GM18873 (cell line): Measurements from ENCODE around the gene RD3L.
"Not testable (repeated sequence)": the region's sequence is repeated elsewhere in the genome, so short reads cannot be mapped to it uniquely, and the experiment has no call there.

Experiments used
- ATAC-seq: cut with Tn5 transposase; IDR thresholded peaks from one replicate; pipeline ENCODE4 v1.9.1; 2021; ENCODE audit warnings: mild to moderate bottlenecking, moderate library complexity, moderate number of reproducible peaks; ENCODE audit not compliant: unreplicated experiment, low FRiP score

Gene RD3L

DNA sequence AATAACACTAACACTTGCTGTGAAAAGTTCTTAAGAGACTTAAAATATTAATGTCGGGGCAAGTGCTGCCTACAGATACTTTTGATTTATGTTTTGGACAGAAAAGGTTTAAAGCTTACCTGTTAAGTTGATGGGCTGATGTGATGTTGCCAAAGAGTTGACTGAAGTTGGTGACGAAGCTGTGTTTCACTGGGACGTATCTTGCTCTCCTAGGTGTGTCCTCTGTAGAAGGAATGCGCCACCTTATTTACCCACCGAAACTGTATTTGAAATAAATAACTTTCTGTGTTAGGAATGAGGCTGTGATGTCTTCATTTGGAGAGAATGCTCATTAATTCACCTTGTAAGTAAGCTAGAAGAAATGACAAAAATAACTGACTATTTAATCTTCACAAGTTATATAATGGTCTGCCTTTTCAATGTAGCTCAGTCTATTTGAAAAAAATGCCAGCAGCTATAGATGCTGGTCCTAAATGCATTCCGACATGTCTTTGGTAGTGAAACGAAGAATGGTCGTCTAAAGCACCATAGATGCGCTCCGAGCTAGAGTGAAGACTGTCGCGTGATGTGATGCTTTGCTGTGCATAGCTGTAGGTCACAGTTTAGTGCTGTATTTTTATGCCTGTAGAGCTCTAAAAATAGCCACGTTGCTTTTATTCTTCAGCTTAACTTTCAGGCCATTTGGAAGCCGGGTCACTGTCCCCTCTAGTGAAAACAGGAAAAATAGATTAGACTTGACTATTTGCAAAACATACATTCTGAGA, at the start of gene RD3L:
Gene RD3L, minus strand, starts transcription at position 557 of the 764 bp plus-strand sequence. CDS start 834 bp downstream, outside the sequence.
- ATAC-seq: no peak

DNA sequence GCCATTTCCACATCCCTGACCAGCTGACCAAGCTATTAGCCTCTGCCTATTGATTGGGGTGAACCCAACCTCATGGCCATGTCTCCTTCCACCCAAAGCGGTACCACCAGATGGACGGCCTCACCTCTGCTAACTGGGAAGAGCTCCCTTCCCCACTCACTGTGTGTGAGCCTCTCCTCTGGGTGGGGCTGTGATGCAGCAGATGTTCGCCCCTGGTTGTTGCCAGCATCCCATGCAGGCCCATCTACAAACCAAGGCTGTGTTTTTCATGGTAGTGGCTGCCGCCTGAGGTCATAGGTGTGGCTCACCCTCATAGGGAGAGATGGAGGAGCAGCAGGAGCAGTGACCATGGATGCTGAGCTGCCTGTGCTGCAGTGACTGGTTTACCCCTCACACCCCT, 47.6 kb upstream of the RD3L start:
- ATAC-seq: no peak

DNA sequence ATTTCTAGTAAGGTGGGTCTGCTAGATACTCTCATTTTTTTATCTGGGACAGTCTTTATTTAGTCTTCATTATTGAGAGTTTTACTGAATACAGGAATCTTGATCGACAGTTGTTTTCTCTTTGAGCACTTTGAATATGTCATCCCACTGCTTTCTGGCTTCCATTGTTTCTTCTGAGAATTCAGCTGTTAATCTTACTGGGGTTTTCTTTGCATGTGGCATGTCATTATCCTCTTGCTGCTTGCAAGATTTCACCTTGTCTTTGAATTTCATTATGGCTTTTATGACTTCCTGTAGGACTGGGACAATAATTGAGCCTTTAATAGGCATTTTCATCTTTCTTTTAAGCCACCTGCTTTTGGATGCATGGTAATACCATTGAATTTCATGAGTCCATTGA, 46.7 kb upstream of the RD3L start:
- no peak for ATAC-seq

DNA sequence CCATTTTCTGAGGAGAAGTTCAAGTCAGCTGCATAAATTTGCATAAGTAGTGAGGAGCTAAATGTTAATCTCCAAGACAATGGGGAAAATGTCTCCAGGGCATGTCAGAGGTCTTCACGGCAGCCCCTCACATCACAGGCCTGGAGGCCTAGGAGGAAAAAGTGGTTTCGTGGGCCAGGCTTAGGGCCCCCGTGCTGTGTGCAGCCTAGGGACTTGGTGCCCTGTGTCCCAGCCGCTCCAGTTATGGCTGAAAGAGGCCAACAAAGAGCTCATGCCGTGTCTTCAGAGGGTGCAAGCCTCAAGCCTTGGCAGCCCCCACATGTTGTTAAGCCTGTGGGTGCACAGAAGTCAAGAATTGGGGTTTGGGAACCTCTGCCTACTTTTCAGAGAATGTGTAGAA, 41.9 kb upstream of the RD3L start:
- no peak for ATAC-seq

DNA sequence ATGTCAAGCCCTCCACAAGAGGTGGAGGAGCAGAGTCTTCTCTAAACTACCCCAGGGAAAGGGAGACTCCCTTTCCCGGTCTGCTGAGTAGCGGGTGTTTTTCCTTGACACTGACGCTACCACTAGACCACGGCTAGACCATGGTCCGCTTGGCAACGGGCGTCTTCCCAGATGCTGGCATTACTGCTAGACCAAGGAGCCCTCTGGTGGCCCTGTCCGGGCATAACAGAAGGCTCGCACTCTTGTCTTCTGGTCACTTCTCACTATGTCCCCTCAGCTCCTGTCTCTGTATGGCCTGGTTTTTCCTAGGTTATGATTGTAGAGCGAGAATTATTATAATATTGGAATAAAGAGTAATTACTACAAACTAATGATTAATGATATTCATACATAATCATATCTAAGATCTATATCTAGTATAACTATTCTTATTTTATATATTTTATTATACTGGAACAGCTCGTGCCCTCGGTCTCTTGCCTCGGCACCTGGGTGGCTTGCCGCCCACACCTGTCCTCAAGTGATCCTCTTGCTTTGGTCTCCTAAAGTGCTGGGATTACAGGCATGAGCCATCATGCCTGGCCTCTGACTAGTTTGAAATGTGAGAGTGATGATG, 38.4 kb upstream of the RD3L start:
- not testable (repeated sequence) for ATAC-seq

DNA sequence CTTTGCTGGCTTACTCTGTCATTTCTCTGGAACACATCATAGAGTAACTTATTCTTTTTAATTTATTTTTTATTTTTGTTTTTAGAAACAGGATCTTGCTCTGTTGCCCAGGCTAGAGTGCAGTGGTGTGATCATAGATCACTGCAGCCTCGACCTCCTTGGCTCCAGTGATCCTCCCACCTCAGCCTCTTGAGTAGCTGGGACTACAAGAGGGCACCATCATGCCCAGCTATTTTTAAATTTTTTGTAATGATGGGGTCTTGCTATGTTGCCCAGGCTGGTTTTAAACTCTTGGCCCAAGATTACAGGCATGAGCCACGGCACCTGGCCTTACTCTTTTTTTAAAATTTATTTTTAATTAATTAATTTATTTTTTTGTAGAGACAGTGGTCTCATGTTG, 32.2 kb upstream of the RD3L start:
- no peak for ATAC-seq

DNA sequence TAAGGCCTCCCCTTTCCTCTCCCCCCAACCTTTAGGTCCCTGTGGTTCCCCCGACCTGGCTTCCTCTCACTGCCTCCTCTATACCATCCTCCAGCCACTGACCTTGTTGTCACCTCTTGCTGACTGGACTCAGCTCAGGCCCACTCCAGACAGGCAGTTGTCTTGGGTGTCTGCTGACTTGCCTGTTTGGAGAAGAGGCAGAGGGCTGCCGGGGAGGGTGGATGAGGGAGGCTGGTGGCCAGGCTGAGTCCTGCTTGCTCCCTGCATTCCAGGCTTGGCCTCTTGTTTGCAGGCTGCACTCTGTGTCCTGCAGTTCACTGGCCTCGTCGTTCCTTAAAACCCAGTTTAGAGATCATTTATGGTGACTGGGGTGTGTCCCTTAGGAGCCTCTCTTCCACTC, 31.0 kb upstream of the RD3L start:
- no peak for ATAC-seq

DNA sequence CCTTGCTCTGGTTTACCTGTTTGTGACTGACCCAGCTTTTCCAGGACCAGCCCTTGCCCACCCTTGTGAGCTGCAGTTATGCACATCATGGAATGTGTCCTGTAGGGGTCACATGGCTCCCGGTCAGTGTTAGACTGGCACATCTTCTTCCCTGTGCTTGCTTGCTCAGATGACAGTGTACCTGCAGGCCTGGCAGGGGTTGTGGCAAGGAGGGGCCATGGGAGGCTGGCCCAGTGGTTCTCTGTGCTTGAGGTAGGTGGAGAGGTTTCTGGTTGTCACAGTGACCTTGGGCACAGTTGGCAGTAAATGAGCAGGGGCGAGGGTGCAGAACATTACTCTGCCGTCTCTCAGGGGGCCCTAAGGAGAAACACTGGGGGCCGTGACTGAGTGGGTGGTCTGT, 27.6 kb upstream of the RD3L start:
- ATAC-seq: no peak

DNA sequence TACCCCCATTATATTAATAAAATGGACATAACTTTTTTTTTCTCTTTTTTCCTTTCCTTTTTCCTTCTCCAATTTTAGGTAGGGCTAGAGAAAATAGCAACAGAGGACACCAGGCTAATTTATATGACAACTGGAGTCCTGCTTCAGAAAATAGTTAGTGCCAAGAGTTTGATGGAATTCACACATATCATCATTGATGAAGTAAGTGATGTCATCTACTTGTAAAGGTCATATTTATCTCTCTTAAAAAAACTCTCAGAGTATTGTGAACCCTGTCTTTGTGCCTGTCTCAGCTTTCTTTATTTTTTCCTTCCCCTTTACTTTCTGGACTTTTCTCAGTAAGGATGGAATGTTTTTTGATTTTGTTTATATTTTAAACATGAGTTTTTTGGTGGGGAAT, 24.3 kb upstream of the RD3L start:
- ATAC-seq: no peak

DNA sequence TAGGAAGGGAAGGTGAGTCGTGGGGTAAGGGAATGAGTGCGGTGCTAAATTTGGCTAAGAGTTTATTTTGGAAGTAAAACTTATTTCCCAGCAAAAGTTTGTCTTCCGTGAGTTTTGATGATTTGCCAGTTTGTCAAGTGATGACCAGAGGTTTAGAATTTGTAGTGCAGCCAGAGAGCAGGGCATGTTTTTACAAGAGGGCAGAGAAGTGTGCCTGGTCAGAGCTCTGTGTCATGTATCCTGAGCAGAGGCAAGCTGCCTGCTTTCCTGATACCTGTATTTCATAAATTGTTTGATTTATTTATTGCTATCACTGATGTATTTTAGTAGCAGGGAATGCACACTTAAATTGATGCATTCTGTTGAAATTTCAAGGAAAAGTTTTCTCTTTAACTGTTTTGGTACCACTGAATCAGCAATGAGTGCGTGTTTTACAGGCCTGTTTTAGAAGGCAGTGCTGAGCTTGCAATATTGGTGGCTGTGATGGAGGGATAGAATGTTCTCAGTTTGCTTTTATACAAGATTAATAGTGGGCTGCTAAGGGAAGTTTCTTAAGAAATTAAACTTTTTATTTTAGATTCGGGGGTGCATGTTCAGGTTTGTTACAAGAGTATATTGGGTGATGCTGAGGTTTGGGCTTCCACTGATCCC, 19.7 kb upstream of the RD3L start:
- ATAC-seq: no peak

DNA sequence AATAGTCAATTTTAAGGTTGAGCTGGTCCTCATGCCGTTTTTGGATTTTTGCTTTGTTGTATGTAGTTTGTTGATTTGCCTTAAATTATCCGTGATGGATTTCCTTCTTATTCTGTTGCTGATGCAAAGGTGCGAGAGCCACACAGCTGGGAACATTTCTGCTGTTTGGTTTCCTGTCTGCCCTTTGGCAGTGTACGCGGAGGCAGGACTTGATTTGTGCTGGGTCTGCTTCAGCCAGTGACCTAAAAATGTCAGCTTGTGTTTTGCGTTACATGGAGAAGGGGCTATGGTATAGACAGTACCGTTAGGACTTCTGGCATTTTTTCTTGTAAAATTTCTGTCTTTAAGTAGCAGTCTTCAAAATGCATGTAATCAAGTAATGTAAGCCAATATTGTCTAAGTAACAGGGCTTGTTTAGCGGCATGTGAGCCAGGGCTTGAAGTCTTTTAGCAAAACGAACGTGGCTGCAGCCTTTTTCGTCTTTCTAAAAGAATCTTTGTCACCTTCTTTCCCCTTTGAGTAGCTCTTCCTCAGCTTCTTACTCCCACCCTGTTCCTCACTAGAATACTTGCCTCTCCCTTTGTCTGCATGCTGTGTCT, 18.2 kb upstream of the RD3L start:
- ATAC-seq: no peak

DNA sequence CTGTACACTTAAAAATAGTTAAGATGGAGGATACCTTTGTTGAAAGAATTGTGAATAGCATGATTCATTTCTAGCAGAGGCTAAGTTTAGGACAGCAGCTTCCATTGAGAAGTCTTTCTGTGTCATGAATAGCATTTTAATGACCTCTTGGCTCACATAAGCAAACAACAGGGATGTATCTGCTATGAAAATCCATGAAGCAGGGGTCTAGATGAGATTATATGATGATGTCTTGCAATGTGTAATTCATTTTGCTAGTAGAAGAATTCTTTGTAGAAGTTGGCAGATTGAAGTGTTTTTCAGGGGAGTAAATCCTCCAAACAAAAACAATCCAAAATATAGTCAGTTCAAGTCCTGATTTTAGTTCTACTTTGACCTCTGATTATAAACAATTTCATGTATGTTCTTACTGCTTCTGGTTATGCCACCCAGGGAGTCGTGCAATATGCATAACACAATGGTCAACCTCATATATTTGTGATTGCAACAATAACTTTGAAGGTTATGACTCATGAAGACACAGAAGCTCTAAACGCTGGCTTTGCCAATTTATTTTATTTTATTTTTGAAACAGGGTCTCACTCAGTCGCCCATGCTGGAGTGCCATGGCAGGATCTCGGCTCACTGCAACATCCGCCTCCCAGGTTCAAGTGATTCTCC, 6.9 kb upstream of the RD3L start:
- ATAC-seq: no peak

DNA sequence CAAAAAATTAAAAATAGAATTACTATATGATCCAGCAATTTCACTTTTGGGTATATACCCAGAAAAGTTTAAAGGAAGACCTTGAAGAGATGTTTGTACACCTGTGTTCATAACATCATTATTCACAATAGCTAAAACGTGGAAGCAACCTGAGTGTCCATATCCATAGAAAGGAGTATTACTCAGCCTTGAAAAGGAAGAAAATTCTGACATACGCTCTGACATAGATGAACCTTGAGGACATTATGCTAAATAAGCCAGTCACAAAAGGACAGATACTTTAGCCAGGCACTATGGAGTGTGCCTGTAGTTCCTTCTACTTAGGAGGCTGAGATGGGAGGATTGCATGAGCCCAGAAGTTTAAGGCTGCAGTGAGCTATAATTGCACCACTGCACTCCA, 6.1 kb upstream of the RD3L start:
- ATAC-seq: no peak

DNA sequence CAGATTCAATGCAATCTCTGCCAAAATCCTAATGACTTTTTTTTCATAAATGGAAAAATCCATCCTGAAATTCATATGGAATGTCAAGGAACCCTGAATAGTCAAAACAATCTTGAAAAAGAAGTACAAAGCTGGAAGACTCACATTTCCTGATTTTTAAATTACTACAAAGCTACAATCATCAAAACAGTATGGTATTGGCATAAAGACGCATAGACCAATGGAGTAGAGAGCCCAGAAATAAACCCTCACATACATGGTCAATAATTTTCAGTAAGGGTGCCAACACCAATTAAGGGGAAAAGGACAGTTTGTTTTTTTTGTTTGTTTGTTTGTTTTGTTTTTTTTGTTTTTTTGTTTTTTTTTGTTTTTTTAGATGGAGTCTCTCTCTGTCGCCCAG, 4.6 kb upstream of the RD3L start:
- ATAC-seq: no peak

DNA sequence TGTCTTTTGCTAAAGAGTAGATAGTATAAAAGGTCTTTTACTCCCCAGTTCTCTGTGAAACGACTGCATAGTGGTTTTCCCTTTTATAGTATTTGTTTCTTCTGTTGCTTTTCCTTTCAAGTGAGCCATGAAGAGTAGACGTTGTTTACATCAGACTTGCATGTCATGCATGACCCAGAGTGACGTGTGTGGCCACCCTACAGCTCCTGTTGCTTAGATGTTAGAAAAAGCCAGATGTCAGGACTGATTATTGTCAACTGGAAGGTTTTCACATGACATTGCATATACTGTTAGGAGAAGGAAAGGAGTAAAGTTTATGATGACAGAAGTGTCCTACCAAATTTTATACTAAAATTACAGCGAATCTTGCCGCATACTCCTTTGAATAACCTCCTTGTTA, 1.3 kb upstream of the RD3L start:
- no peak for ATAC-seq

DNA sequence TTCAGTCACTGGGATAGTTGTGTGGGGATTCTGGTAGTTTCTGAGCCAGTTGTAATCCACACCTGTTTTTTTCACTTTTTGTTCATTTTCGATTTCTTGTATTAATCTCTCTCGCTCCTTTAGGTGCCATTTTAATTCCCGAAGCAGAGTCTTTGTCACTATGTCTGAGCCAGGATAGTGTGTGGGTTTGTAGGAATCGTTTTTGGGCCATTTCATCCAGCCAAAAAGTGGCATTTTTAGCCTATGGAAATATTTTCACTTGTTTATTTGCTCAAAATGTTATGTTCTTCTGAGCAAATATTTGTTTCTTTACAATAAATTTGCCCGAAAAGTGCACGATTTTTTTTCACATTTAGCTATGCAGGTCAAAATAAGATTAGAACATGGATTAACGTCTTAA, 867 bp downstream of the RD3L start:
- no peak for ATAC-seq

DNA sequence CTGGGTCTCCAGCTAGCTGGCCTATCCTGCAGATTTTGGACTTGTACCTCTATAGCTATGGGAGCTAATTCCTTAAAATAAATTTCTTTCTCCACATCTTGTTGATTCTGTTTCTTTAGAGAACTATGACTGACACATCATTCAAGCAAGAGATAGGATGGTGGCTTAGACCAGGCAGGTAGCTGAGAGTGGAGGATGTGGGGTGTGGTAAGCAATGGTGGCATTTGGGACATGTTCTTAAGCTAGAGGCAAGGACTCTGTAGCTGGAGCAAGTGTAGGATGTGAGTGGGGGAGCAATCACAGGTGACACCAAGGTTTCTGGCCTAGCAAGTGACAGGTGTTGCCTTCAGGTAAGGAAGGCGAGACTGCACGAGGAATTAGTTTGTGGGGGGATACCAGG, 7.2 kb downstream of the RD3L start:
- no peak for ATAC-seq

DNA sequence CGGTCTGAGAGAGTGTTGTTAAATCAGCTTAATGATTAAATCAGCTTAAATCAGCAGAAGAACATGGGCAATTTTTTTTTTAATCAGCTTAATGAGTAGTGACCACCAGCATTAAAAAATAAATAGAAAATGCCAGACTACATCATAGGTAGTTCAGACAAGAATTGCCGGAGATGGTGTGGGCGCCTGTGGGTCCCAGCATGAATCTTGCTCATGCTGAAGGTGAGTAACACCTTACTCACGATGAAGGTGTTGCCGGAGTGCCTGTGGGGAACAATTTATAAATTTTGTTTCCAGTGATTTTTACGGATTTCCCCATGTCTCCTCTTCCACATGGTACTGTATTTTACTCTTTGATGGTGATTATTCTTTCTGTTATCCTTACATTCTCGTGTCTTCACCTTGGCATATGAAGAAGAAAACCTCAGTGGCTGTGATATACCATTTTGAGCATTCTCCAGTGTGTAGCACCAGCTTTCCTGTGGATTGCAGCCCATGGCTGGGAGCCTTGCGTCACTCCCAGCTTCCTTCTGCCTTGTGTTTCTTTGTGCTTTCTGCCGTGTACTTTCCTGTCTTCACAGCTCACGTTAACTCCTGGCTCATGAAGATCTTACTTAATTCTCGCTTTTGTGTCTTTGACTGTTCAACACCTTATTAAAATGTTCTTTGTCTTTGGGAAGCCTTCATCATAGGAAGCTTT, 9.4 kb downstream of the RD3L start:
- no peak for ATAC-seq

DNA sequence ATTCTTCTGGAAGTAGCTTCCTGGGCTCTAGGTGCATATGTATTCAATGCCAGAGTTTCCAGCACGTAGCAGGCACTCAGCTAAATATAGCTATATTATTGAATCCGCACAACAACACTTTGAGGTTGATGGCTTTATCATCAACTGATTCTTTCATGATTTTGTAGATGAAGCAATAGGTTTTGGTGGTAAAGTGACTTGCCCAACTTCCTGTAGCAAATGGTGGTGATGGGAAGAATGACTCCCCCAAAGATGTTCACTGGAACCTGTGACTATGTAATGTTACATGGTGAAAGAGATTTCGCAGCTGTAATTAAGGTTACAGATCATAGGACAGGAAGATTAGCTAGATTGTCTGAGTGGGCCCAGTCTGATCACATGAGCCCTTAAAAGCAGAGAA, 10.9 kb downstream of the RD3L start:
- ATAC-seq: no peak

DNA sequence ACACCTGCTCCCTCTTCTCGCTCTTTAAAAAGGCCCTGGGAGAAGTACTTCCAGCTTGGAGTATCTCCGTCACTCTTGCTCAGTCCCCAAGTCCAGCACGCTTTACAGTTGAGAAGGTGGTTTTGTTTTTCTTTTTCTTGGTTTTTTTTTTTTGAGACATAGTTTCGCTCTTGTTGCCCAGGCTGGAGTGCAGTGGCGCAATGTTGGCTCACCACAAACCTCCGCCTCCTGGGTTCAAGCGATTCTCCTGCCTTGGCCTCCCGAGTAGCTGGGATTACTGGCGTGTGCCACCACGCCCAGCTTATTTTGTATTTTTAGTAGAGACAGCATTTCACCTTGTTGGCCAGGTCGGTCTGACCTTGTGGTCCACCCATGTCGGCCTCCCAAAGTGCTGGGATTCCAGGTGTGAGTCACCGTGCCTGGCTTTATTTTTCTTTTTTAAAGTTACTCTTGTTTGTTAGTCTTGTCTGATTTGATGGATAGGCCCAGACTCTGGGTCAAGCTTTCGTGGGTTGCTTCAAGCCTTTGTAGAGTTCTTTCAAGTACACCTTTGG, 12.2 kb downstream of the RD3L start:
- no peak for ATAC-seq
